GM04504 (cell line): ENCODE results near the gene COL25A1.
"Not testable (repeated sequence)": the region's sequence is repeated elsewhere in the genome, so short reads cannot be mapped to it uniquely, and the experiment has no call there.

ENCODE experiments used
- DNase-seq: peaks from one replicate; pipeline ENCODE4 v3.0.0-alpha.2; 2012; ENCODE audit warnings: low read depth

Gene COL25A1

DNA sequence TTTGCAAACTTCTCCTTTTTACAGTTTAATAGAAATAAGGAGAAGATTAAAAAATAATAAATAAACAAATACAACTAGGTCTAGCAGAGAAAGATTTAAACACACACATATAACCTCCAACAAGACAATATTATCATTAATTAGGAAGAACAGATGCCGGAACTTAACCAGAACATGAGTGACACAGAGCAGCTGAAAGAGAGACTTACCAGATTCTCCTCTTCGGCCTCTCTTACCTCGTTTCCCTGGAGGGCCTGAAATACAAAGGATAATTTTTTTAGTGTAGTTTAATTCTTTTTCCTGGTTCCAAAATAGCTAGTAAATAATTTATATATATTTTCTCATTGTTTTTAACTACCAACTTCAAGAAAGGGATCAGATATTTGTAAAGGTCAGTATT, 252.5 kb downstream of the COL25A1 start:
- no peak for DNase-seq

DNA sequence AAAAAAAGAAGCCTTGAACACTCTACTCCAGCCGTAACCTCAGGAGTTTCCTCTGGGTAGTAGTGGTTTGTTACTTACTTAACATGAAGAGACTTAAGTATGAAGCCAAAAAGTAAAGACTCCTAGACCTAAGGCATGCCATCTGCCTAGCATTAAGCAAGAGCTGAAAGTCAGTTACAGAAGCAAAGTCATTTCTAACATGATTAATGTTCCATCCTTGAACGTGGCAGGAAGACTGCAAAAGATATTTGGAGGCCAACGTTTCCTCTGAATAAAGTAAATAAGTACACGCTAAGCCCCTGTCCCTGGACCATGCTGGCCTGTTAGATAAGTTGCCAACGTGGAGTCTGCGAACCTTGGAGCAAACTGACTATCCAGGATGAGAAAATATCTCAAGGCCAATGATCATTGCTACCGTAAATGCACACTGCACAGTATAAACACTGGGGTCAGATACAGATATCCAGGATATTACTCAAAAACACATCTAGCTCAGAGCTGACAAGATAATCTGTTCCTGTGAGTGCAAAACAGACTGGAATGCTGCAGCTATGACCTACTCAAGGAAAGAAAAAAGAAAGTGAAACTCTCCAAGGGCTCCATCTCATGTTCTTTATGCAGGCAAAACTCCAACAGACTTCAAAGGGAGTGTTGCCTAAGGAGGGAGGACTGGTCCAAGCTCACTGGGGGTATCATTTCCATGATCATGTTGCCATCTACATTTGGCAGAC, 255.8 kb downstream of the COL25A1 start:
- DNase-seq, result peak; percentile 32

DNA sequence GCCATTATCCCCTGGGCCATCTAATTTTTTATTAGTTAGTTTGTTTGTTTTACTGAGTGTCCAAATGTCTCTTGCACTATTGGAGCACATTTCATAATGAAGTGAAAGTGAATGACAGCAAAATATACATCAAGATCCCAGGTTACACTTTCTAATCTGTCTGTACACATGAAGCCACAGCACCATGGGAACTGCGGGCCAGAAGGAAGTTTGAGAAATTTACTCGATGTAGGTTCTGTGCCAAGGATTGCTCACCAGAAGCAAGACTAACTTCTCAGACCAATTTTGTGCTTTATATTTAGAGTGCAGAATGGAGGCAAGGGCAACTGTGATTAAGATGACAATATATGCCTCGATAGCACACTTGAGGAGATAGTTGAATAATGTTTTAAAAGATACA, 258.0 kb downstream of the COL25A1 start:
- no peak for DNase-seq

DNA sequence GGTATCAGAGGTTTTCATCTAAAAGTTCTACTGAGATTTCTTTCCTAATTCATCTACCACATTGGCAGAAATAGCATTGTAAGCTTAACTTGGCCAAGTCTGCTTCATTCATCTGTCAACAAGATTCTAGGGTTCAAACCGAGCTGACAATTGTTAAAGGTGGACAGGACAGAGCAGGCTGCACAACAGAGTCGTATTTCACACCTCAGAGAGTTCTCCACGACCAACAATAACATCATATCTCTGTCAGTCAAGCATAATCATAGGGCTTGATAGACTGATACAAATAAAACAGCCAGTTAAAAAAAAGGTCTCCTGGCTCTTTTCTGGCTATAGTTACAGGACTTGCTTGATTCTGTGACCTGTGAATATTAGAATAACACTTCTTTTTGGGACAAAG, 259.2 kb downstream of the COL25A1 start:
- DNase-seq, result no peak

DNA sequence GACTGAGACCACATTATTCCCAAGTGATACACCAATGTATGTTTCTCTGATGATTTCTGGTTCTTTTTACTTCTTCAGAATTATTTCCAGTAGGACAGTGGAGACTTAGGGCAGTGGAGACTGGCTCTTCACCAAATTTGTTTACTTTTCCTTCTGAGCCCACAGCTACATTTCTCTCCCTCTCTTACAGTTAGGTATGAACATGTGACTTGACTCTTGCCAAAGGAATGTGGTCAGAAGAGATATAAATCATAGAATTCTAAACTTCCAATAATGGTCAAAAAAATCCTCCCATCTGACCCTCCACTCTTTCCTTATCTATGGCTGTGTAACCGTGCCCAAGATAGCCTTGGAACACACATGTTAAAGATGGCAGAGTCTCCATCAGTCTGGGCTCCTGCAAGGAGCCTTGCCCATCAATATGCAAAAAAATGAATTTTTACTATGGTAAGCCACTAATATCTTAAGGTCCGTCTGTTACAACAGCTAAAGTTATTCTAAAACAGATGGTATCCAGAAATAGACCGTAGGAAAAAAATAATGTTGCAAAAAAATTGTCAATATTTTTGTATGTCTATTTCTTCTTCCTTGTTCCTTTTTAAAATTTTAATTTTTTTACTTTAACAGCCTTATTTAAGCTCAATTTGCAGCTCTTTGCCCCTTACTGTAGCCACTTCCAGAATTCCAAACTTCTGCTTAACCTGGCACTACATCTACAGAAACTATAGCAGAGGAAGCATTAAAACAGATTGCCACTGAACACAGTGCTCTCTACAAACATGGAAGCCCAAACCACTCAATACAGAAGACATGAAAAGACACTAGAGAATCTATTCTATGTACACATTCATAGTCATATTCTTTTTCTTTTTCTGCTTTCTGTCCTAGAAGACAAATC, 260.7 kb downstream of the COL25A1 start:
- no peak for DNase-seq

DNA sequence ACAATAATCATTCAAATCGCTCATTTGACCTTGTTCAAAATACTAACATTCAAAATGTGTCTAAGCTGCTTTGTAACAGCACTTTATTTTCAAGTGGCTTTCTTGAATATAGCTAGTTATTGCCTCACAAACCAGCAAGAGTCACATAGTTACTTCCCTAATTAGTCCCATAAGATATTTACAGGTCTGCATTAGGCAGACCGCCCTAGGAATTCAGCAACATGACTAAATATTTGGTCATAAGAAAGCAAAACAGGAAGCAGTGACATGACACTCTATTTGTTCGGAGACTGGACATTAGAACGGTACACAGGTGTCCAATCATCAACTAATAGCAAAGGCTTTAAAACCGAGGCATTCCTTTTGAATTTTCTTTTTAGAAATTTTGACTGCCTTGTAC, 262.0 kb downstream of the COL25A1 start:
- DNase-seq, result no peak

DNA sequence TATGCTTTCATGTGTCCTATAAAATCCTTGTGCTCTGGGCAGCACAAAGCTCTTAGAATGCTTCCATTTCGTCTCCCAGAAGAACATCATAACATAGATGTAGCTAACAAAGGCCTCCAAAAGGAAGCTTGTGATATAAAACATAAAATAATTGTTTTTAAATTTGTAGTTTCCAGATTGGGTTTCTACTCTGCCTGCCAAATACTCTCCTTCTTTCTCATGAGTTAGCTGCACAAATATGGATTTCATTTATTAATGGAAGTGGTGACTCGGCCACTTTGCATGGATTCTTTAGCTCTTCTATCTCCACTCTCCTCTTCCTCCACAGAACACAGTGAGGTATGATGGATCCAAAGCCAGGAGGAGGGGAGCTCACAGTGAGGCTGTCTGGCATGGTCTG, 265.4 kb downstream of the COL25A1 start:
- DNase-seq, result no peak

DNA sequence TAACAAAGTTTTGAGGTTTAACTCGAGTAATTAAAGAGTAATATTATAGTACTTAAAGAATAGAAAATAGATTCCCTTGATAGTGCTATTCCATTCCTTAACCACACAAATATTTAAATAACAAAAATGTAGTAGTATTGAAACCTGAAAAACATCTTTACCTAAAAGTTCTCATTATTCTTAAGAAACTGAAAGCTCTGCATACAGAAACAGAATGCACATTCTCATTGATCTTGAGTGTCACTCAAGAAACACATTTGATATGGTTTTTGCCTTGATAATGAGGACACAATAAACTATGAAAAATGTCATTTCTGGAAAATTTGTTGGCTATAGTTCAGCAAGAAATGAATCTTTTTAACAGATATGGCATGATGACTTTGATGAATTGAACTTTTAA, 268.5 kb downstream of the COL25A1 start:
- DNase-seq, result no peak

DNA sequence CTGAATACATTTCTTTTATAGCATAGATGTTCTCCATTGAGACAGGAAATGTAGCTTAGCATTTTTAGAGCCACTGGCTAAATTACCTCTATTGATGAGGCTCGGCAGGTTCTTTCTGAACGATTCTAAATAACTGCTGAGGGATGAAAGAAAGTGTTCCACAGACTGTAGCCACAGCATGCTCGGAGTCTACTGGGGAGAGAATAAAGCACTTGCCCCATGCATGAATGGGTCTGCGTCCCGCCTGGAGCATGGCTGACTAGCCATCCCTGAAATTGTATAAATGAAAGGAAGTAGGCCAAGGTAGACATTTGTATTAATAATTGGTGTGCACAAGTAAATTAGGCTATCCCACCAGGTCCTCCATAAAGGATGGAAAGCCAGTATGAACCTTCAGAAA, 269.8 kb downstream of the COL25A1 start:
- no peak for DNase-seq

DNA sequence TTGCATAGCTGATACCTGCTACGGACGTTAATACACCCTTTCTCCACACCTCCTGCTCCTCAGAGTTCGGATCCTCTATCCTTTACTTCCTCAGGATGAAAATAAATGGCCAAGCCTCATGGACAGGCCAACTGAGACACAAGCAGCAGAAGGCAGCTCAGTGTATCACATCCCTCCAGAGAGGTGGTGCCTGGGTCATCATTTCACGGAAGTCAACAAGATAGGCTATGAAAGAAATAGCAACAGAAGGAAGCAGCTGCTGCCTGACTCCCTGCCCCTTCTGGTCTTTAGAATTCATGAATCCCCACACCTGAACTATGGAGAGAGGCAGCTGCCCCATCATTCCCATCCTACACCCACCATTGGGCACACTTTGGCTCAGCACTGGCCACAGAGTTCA, 272.5 kb downstream of the COL25A1 start:
- no peak for DNase-seq

DNA sequence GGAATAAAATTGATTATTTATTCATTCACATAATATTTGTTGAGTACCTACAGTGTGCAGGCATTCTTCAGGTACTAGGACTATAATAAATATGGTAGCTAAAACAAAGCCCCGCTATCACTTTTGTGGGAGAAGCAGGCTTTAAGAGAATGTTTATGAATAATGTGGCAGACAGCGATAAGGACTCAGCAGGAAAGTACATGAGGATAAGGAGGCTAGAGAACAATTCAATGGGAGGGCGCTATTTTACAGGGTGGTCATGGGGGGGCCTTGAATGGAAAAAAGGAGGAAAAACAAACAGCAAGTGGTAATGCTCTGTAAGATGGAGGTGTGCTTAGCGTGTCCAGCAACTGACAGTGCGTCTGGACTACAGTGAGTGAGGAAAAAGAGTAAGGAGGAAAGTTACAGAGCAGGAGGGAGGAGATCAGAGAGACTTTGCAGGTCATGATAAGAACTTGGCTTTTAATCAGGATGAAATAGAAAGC, 275.4 kb downstream of the COL25A1 start:
- DNase-seq, result no peak

DNA sequence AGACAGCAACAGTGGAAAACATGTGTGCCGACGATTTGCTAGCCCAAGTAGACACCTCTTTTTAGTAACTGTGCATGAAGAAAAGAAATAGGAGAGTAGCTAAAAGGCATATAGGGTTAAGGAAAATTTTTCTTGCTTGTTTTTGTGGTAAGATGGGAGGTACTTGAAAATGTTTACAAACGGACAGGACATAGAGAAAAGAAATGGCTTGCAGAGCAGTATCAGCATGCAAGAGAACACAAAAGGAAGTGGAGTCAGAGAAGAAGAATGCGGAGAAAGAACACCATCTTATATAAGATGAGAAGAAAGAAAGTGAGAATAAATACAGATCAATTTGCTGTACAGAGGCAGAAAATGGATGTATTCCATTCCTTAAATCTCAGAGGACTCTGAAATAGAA, 275.9 kb downstream of the COL25A1 start:
- DNase-seq, result no peak

DNA sequence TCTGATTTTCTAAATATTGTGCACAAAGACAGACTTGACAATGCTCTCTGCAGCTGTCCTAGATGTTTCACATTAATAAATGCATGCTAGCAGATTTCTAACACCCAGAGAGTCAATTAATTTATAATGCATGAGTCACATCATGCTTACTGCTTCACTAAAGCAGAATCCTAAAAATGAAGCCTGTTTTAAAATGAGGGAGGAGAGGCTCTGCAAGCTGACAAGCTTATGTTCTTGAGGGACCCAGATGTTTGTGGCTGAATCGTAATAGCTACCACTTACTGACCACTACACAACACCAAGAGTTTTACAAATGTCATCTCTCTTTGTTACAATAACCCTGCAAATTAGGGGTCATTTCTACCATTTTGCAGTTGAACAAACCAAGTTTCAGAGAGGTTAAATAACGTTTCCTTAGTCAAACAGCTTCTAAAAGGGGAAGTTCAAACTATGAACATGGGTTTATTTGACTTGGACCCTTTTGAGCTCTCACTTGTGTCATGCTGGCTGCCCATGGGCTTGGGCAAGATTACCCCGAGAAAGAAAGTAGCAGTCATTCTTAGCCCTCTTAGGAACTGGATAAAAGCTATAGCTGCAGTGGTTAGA, 276.9 kb downstream of the COL25A1 start:
- DNase-seq, result no peak

DNA sequence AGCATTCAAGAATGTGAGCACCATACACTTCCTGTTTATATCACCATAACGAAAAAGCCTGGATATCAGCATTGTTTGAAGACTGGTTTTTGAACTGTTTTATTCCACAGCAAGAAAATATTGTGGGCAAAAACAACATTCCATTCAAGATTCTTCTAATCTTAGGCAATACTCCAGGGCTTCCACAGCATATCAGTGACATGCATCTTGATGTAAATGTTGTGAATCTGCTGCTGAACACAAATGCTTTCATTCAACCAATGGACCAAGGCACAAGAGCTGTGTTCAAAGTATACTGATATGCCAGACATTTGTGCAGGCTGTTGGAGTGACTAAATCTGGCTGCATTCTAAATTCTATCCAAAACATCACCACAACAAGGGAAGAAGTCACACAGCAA, 279.5 kb downstream of the COL25A1 start:
- DNase-seq, result no peak

DNA sequence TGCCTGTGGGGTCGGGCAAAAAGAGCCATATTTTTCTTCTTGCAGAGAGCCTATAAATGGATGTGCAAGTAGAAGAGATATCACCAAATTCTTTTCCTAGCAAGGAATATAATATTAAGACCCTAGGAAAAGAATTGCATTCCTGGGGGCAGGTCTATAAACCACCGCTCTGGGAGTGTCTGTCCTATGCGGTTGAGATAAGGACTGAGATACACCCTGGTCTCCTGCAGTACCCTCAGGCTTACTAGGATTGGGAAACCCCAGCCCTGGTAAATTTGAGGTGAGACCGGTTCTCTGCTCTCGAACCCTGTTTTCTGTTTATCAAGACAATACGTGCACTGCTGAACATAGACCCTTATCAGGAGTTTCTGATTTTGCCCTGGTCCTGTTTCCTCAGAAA, 280.8 kb downstream of the COL25A1 start:
- DNase-seq, result not testable (repeated sequence)

DNA sequence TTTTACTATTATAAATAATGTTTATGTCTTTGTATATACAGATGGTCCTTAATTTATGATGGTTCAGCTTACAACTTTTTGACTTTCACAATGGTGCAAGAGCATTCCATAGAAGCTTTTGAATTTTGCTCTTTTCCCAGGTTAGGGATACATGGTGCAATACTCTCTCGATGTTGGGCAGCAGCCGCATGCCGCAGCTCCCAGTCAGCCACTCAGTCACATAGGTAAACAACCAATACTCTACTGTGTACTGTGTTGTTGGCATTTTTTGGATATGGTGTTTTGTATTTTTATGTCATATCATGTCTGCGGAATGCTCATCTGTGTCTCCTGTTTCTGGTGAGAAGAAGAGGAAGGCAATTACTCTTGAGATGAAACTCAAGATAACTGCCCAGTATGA, 281.6 kb downstream of the COL25A1 start:
- no peak for DNase-seq

DNA sequence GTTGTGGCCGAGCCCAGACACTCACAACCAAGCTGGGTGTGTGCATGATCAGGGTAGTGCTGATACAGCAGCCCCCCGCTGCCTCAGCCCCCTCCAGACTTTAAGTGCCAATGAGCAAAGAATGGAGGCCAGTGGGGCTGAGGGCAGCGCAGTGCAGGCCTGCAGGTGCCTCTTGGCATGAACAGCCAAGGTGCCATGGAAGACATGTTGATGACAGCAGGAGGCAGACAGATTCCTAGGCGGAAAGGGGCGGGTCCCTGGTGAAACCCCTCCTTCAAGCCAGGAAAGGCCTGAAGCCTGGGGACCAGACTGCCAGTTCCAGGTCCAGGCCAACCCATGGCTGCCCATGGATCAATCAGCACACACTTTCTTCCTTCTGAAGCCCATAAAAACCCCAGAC, 286.3 kb downstream of the COL25A1 start:
- no peak for DNase-seq

DNA sequence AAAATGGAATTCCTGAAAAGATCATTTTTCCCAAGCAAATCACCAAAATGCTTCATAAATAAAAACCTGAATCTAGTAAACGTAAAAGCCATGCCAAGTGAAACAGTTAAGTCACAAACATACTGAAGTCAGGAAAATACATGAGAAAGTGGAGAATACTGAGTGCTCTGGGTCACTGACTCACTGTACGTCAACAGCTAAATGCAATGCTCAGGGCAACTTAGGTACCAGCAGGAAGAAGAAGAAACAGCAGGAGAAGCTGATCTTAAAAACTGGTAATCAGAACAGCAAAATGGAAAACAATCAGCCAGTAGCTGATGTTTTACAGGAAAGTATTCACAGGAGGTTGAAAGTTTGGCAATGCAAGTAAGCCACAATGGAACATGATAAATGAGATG, 287.0 kb downstream of the COL25A1 start:
- DNase-seq, result no peak

DNA sequence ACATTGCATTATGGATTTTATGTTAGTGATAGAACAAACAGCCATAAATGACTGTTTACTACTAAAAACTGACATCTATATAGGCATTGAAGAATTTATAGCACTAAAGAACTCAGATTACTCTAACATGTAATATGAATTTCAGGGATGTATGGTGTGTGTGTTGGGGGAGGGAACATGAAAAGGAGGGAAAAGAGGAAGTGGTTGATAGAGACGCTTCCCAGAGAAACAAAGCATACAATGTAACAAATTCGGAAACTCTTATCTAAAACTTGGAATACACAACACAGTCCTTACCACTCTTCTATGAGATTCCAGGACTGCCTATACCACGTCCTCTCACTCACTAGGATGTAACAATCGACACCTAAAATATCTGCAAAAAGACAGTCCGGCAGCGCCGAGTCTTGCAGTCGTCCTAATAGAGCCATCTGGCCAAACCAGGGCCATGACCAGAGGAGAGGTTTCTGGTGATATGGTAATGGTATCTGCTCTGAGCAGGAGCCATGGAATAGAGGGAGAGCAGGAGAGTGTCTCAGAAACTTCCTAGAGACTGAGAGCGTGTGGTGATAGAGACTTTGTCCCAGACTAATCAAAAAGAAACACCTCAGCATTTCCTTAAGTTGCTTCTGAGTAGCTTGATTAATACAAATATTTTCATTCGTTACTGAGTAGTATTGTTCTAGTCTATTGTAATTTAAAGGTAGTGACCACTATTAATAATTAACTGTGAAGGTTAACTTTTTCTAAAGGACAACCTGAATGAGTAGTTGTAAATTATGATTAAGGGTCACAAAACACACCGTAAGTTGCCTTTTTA, 287.7 kb downstream of the COL25A1 start:
- DNase-seq, result no peak

DNA sequence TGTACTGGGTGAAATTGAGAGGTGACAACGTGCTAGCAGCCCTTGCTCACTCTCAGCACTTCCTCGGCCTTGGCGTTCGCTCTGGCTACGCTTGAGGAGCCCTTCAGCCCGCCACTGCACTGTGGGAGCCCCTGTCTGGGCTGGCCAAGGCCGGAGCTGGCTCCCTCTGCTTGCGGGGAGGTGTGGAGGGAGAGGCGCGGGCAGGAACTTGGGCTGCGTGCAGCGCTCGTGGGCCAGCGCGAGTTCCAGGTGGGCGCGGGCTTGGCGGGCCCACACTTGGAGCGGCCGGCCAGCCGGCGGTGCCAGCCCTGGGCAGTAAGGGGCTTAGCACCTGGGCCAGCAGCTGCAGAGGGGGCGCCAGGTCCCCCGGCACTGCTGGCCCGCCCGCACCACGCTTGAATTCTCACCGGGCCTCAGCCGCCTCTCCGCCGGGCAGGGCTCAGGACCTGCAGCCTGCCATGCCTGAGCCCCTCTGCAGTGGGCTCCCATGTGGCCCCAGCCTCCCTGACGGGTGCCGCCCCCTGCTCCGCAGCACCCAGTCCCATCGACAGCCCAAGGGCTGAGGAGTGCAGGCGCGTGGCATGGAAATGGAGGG, 290.1 kb downstream of the COL25A1 start:
- no peak for DNase-seq

DNA sequence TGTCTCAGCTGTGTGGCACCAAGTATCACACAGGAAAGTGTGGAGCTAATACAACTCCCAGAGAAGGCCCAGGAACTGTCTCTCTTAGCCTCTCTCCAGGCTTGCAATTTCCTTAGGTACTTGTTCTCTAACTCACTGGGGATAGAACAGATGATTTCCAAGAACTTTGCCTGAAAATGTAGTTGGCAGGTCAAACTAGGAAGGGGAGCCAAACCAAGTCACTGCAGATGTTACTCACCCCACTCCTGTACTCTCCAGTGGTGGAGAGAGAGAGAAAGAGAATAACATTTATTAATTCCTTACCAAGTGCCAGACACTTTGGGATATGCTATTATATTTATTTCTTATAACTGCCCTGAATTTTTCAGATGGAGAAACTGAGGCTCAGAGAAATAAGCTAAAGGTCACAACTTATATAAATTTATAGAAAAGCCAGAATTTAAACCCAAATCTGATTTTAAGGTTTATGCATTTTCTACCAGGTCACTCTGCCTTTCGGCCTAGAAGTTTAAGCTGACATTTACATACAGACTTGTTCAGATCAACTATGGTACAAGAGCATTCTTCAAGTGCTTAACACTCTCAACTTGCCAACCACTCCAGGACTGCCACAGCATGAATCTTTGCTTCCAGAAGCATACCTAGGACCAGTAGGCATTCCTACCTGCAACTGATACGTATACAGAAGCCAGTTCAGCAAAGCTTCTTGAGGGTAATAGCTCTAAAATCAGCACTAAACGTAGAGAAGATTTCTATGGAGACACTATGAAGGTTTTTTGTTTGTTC, 291.0 kb downstream of the COL25A1 start:
- DNase-seq, result no peak
